GM21576 (cell line): ENCODE results near the gene CPXM2.
"Not testable (repeated sequence)": the region's sequence is repeated elsewhere in the genome, so short reads cannot be mapped to it uniquely, and the experiment has no call there.

ENCODE experiments used
- ATAC-seq: cut with Tn5 transposase; IDR thresholded peaks from one replicate; pipeline ENCODE4 v1.9.1; 2021; ENCODE audit warnings: mild to moderate bottlenecking, moderate library complexity; ENCODE audit not compliant: unreplicated experiment

The CPXM2 gene

GRCh38 chr10:123747426-123747825 lies 144.2 kb downstream of the CPXM2 start:
- ATAC-seq: no peak

GRCh38 chr10:123746942-123747341 lies 144.7 kb downstream of the CPXM2 start:
- ATAC-seq: no peak

GRCh38 chr10:123746520-123746919 lies 145.1 kb downstream of the CPXM2 start:
- ATAC-seq: no peak

- no peak for ATAC-seq
Measured at GRCh38 chr10:123746061-123746460, 145.5 kb downstream of the CPXM2 start.

- ATAC-seq: no peak
Measured at GRCh38 chr10:123744224-123744536, 147.4 kb downstream of the CPXM2 start.

- ATAC-seq: no peak
Measured at GRCh38 chr10:123743441-123744223, 148.0 kb downstream of the CPXM2 start.

- no peak for ATAC-seq
Measured at GRCh38 chr10:123742751-123743440, 148.7 kb downstream of the CPXM2 start.

GRCh38 chr10:123741711-123742110 lies 149.9 kb downstream of the CPXM2 start:
- ATAC-seq: no peak

- ATAC-seq: no peak
Measured at GRCh38 chr10:123741146-123741545, 150.5 kb downstream of the CPXM2 start.

- ATAC-seq: not testable (repeated sequence)
Measured at GRCh38 chr10:123736917-123737316, 154.7 kb downstream of the CPXM2 start.

GRCh38 chr10:123729523-123729922 lies 162.1 kb downstream of the CPXM2 start:
- no peak for ATAC-seq

GRCh38 chr10:123726836-123727235 lies 164.8 kb downstream of the CPXM2 start:
- no peak for ATAC-seq

GRCh38 chr10:123726381-123726780 lies 165.2 kb downstream of the CPXM2 start:
- no peak for ATAC-seq

- ATAC-seq: no peak
Measured at GRCh38 chr10:123724747-123725146, 166.9 kb downstream of the CPXM2 start.

- ATAC-seq: no peak
Measured at GRCh38 chr10:123722351-123722750, 169.3 kb downstream of the CPXM2 start.

GRCh38 chr10:123721441-123722049 lies 170.1 kb downstream of the CPXM2 start:
- ATAC-seq: no peak

- no peak for ATAC-seq
Measured at GRCh38 chr10:123720536-123720935, 171.1 kb downstream of the CPXM2 start.

GRCh38 chr10:123718544-123719060 lies 173.0 kb downstream of the CPXM2 start:
- ATAC-seq: no peak

GRCh38 chr10:123717336-123717735 lies 174.3 kb downstream of the CPXM2 start:
- no peak for ATAC-seq

GRCh38 chr10:123715546-123715945 lies 176.1 kb downstream of the CPXM2 start:
- no peak for ATAC-seq

- no peak for ATAC-seq
Measured at GRCh38 chr10:123706236-123706635, 185.4 kb downstream of the CPXM2 start.

- no peak for ATAC-seq
Measured at GRCh38 chr10:123704812-123705211, 186.8 kb downstream of the CPXM2 start.
